GM13976 (cell line): ENCODE data around the gene CCDC169.
A peak's percentile ranks its signal among the peaks of the same experiment; 100 is the strongest.
"Not testable (repeated sequence)": the region's sequence is repeated elsewhere in the genome, so short reads cannot be mapped to it uniquely, and the experiment has no call there.

Experiments
- DNase-seq: peaks from one replicate; pipeline ENCODE4 v3.0.0; 2012; ENCODE audit warnings: low spot score
- in situ Hi-C: fragments of 300-500 bp; cut with MboI; formaldehyde crosslinking; loops from one replicate; pipeline ENCODE4 v1.12.0; 2022; ENCODE audit warnings: low sequenced_read_pairs, mixed read lengths, inconsistent platforms; ENCODE audit not compliant: unreplicated experiment
- TF ChIP-seq, protein P1 (sequence below): IDR thresholded peaks from 2 replicates; pipeline ENCODE4 v1.5.1; 2012; ENCODE audit warnings: borderline replicate concordance, mild to moderate bottlenecking; ENCODE audit not compliant: insufficient read depth; ENCODE audit errors: extremely low read depth, missing control alignments, control extremely low read depth

CCDC169 gene

GRCh38 chr13:36313047-36313969 is 15.7 kb upstream of the CCDC169 start:
- DNase-seq = no peak
- in situ Hi-C loops = no loop called here
- TF ChIP-seq, protein P1, sequence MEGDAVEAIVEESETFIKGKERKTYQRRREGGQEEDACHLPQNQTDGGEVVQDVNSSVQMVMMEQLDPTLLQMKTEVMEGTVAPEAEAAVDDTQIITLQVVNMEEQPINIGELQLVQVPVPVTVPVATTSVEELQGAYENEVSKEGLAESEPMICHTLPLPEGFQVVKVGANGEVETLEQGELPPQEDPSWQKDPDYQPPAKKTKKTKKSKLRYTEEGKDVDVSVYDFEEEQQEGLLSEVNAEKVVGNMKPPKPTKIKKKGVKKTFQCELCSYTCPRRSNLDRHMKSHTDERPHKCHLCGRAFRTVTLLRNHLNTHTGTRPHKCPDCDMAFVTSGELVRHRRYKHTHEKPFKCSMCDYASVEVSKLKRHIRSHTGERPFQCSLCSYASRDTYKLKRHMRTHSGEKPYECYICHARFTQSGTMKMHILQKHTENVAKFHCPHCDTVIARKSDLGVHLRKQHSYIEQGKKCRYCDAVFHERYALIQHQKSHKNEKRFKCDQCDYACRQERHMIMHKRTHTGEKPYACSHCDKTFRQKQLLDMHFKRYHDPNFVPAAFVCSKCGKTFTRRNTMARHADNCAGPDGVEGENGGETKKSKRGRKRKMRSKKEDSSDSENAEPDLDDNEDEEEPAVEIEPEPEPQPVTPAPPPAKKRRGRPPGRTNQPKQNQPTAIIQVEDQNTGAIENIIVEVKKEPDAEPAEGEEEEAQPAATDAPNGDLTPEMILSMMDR = no peak

GRCh38 chr13:36310417-36311108 is 12.9 kb upstream of the CCDC169 start:
- in situ Hi-C loops = no loop called here
- DNase-seq = peak; percentile 24
- TF ChIP-seq, protein P1 = no peak

DNA sequence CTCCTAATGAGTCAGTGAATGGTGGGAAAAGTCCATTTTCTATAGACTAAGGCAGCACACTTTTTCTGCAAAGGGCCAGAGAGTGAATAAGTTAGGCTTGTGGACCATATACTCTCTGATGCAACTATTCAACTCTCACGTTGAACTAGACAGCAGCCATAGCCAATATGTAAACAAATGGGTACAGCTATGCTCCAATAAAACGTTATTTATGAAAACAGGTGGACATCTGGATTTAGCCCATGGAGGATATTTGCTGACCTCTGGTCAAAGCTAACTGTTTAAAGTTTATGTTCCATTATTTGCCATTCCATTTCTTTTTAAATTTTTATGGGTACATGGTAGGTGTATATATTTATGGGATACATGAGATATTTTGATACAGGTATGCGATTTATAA is 4.7 kb upstream of the CCDC169 start:
- no peak for DNase-seq
- TF ChIP-seq, protein P1 = no peak
- in situ Hi-C loops = no loop called here

- DNase-seq, in situ Hi-C loops: not testable (repeated sequence)
These were observed 1.9 kb upstream of the CCDC169 start for GRCh38 chr13:36299469-36299868.

GRCh38 chr13:36298535-36299068 is 988 bp upstream of the CCDC169 start:
- no peak for DNase-seq
- TF ChIP-seq, protein P1 = no peak
- in situ Hi-C loops = no loop called here

DNA sequence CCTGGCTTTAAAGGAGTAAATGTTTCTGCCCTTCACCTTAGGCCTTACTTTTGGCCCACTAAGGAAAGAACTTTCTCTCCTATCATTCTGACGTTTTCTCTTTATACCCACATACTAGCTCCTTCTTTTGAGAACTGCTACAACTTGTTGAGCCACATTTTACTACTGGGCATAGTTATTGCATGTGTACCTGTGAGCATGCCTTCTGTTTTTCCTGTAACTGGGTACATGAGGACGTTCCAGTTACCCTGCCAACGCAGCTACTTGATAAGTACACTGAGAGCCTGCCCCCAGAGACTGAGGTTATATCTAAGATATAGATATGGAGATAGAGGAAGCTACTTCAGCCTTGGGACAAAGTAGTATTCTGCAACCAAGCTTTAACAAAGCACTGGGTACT is 3.5 kb downstream of the CCDC169 start:
- in situ Hi-C loops = no loop called here
- no peak for DNase-seq
- TF ChIP-seq, protein P1 = no peak

DNA sequence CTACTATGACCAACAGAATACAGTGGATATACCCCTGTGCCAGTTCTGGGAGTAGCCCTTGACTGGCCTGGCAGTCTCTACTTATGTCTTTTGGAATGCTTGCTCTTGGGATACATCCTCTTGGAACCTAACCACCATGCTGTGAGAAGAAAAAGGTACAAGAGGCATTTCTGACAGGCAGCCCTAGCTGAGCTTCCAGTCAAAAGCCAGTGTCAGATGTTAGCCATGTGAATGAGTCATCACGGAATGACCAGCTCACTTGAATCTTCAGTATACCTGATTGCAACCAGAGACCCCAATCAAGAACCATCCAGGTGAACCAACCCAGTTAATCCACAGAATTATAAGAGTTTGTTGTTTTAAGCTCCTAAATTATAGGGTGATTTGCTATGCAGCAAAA is 4.1 kb downstream of the CCDC169 start:
- in situ Hi-C loops = no loop called here
- no peak for DNase-seq
- TF ChIP-seq, protein P1 = no peak
